Immature natural killer cell (primary cell): ENCODE data around the gene ZFP1. TPM values are rescaled to one million over a fixed set of nuclear protein-coding genes. Genes with fewer than 3 reads are reported as not detected.

Source experiments
- DNase-seq, 3 donors: peaks; one replicate each; pipeline ENCODE4 v3.0.0; 2022; ENCODE audit warnings: mixed read lengths in 1 of 3
- H3K27ac Mint-ChIP-seq, 6 donors: one replicate each; pipeline ENCODE4 v1.8.0; 2020; ENCODE audit warnings: mixed read lengths in 6 of 6, mild to moderate bottlenecking in 5 of 6, inconsistent platforms in 4 of 6, moderate library complexity in 3 of 6
- H3K27me3 Mint-ChIP-seq, 3 donors: one replicate each; pipeline ENCODE4 v1.8.0; 2020 to 2021; ENCODE audit warnings: low read depth in 3 of 3, mild to moderate bottlenecking in 3 of 3, mixed read lengths in 3 of 3, moderate library complexity in 3 of 3, inconsistent platforms in 1 of 3
- H3K36me3 Mint-ChIP-seq, 3 donors: one replicate each; pipeline ENCODE4 v1.8.0; 2020; ENCODE audit warnings: mixed read lengths in 3 of 3, inconsistent platforms in 2 of 3, mild to moderate bottlenecking in 2 of 3
- H3K4me1 Mint-ChIP-seq, 2 donors: one replicate each; pipeline ENCODE4 v1.8.0; 2020; ENCODE audit warnings: inconsistent platforms in 2 of 2, mild to moderate bottlenecking in 2 of 2, mixed read lengths in 2 of 2, moderate library complexity in 1 of 2
- H3K4me3 Mint-ChIP-seq, 5 donors: one replicate each; pipeline ENCODE4 v1.8.0; 2020; ENCODE audit warnings: mild to moderate bottlenecking in 5 of 5, mixed read lengths in 5 of 5, inconsistent platforms in 3 of 5, moderate library complexity in 3 of 5
- H3K9me3 Mint-ChIP-seq, 6 donors: one replicate each; pipeline ENCODE4 v1.8.0; 2020; ENCODE audit warnings: mild to moderate bottlenecking in 6 of 6, mixed read lengths in 6 of 6, inconsistent platforms in 4 of 6, moderate library complexity in 3 of 6
- polyA plus RNA-seq, 3 donors: library from polyadenylated mRNA; unstranded; fragments of 300-500 nt; fragmentation: Illumina TruSeq; gene quantifications; one replicate each; pipeline ENCODE4 v1.2.3, GENCODE V29; 2021

ZFP1 gene
- polyA plus RNA-seq, 3 donors from 2014 or later = 5.6 to 23.0 (median 15.5) TPM

DNA sequence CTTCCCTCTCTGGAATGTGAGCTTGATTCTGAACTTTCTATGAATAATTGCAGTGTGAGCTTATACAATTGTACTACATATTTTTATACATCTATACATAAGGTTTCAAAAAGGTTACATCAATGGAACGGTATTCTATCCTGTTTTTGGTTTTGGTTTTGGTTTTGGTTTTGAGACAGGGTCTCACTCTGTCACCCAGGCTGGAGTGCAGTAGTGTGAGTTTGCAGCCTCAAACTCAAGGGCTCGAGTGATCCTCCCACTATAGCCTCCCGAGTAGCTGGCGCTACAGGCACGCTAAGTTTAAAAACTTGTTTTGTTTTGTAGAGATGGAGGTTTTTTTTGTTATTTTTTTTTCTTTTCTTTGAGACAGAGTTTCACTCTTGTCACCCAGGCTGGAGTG, 71.5 kb downstream of the ZFP1 start:
- peak overlapping the region; percentile 29 to 87 (median 74) for H3K4me3 Mint-ChIP-seq
- H3K4me1 Mint-ChIP-seq = peaks cover 5 to 15% of the 10 kb centered on the region in 2 donors
- peak overlapping the region in 5 of 6 donors; percentile 77 to 88 (median 82) for H3K27ac Mint-ChIP-seq
- H3K9me3 Mint-ChIP-seq = no peaks in the 10 kb centered on the region
- peak in 2 of 3 donors; percentile 32 to 34 for DNase-seq
- H3K27me3 Mint-ChIP-seq = peaks cover 0 to 3% (median 3%) of the 10 kb centered on the region in 3 donors
- H3K36me3 Mint-ChIP-seq = no peaks in the 10 kb centered on the region

Other genes starting within 250 kb of the ZFP1 start
- gene WDR59, start 163.4 kb upstream of the ZFP1 start, polyA plus RNA-seq = 10 to 100 TPM in 1 of 3 donors, 1 to 10 TPM in 2; 3.1 to 10.2 (median 6.5) TPM
- 1 to 10 TPM in 1 of 3 donors, under 1 TPM in 2; 0.21 to 1.3 (median 0.68) TPM for gene ZNRF1, start 149.5 kb upstream of the ZFP1 start, polyA plus RNA-seq
- under 1 TPM in 2 of 3 donors, not detected in 1; 0.10 to 0.16 TPM for gene LDHD, start 31.7 kb upstream of the ZFP1 start, polyA plus RNA-seq
- gene CTRB2, start 58.6 kb downstream of the ZFP1 start, polyA plus RNA-seq = not detected
- gene CTRB1, start 70.5 kb downstream of the ZFP1 start, polyA plus RNA-seq = not detected
- gene BCAR1, start 103.1 kb downstream of the ZFP1 start, polyA plus RNA-seq = not detected